Left lobe of liver (tissue), 2 donors: Measurements from ENCODE around the gene CCDC192. TPM values are rescaled to one million over a fixed set of nuclear protein-coding genes. Genes with fewer than 3 reads are reported as not detected.

Experiments
- ATAC-seq: fragments of 200-7000 bp; cut with Tn5 transposase; one replicate; pipeline ENCODE4 v1.9.1; 2020; ENCODE audit warnings: mild to moderate bottlenecking, moderate library complexity
- DNase-seq: peaks from one replicate; pipeline ENCODE4 v3.0.0-alpha.2; 2020; ENCODE audit warnings: low spot score
- total RNA-seq: library from RNA; stranded (reverse); gene quantifications from one replicate; pipeline ENCODE4 v1.2.1, GENCODE V29; 2021
- donor health status: DM: no; HTN: no; CAD: no; lungs with moderate emphysema.
- donor health status: DM: no; HTN: yes; CAD: no.

The CCDC192 gene
- total RNA-seq, 1 donor from 2014 or later: not detected

DNA sequence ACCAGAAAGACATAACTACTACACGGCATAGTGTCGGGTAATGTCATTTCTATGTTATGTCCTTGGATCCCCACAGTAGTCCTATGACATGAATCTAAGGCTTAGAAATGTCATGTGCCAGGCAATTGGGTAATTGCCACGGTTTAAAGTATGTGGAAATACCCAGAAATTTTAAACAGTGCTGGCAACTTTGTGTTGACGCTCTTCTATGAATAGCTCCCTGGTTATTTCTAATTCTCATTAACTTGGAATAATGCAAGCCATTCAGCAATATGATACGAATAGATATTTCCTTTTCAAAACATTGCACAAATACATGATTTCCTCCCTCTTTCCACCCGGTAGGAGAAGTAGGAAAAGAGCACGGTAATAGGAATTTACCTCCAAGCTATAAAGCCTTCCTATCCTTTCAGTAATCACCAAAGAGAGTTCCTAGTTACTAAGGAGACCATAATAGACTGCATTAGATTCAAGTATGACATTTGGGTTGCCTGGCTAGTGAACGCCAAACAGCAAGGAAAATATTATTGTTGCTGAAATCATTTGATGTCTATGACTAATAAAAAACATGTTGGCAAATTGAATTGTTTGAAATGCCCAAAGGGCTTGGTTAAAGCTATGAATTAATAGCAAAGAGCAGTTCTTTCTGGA lies 168.4 kb downstream of the CCDC192 start:
- DNase-seq (no peak), ATAC-seq (no peak)

DNA sequence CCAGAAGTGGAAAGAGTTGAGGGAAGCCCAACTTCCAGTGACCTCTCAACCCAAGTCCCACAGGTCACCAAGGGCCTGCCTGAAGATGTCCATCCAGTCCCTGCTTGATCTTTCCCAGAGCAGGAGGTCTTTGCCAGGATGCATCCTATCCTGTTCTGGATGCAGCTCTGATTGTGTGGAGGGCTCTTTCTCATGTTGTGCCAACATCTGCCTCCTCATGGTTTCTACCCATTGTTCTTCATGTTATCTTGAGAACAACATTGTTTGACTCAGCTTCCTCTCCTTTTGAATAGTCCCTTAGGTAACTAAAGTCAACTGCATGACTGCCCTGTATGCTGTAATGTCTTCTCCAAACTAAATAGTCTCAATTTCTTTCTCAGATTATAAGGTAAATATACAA lies 169.3 kb downstream of the CCDC192 start:
- DNase-seq: no peak
- no peak for ATAC-seq

GRCh38 chr5:127875235-127876021 lies 172.2 kb downstream of the CCDC192 start:
- DNase-seq: no peak

GRCh38 chr5:127876384-127876783 lies 173.2 kb downstream of the CCDC192 start:
- no peak for DNase-seq
- ATAC-seq: no peak

More at GRCh38 chr5:127875235-127876021, 172.2 kb downstream of the CCDC192 start:
- ATAC-seq: peak; percentile 63

DNA sequence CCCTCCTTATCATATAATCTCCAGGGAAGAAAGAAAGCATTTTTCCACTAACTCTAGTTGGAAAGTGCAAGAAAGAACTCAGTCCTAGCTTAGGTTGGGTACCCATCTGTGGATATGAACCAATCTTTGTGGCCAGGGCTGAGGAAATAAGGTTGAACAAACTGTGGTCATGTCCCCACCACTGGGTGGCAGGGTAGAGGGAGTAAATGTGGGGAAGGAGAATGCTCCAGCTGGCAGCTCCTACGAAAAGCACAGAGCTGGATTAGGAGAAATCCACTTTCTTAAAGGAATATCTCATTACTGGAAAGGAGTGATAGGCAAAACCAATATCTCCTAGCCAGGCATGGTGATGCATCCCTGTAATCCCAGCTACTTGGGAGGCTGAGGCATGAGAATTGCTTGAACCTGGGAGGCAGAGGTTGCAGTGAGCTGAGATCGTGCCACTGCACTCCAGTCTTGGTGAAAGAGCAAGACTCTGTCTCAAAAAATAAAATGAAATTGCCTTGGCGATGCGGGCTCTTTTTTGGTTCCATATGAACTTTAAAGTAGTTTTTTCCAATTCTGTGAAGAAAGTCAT lies 175.1 kb downstream of the CCDC192 start:
- ATAC-seq: peak; percentile 98

DNA sequence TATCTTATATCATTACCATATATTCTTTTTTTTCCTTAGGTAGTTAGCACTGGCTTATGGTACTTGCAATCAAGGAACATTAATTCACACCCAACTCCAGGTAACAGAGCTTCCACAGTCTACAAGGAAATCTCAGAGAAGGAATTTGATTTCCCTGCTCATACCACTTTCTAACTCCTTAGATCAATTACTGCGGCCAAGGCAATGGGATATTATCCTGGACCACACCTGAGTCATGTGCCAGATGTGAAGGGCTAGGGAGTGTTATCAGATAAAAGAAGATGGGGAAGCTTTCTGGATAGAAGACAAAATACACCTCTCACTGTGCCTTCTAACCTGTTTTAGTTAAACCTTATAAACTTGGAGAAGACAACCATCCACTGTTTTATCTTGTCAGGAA lies 181.2 kb downstream of the CCDC192 start:
- DNase-seq: no peak

More for the DNA sequence above, 175.1 kb downstream of the CCDC192 start:
- peak; percentile 53 for DNase-seq

GRCh38 chr5:127885176-127885575 lies 182.0 kb downstream of the CCDC192 start:
- no peak for DNase-seq
- ATAC-seq: no peak

More for the DNA sequence above, 181.2 kb downstream of the CCDC192 start:
- ATAC-seq: no peak

DNA sequence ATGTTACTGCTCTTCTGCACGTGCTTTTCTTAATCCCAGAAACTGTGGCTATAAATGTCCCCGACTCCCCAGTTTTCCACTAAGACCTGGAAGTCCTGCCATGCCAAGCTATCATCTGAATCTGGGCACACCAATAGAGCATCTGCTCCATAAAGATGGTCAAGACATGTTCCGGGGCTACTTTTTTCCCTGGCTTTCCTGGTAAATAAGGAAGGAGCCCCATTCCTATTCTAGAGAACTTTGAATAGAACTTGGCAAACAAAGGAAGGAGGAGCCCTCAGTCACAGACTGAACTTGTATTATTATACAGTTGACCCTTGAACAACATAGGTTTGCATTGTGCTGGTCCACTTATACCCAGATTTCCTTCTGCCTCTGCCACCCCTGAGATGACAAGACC lies 182.9 kb downstream of the CCDC192 start:
- DNase-seq (no peak), ATAC-seq (no peak)

DNA sequence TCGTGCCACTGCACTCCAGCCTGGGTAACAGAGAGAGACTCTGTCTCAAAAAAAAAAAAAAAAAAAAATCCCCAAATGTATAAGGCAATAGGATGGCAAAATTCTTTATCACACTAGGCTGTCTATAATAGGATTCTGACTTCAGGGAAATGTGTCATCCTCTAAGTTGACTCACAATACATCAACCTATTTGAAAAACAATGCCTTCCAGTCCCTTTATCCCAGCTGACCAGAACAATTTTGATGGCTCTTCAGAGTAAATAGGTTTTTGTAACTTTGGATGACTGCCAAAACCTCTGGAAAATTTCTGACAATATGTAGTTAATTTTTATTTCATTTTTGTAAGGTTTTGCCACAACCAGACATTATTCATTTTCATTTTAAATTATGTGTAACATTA lies 184.1 kb downstream of the CCDC192 start:
- DNase-seq (no peak), ATAC-seq (no peak)

- DNase-seq (no peak), ATAC-seq (no peak)
Observed at GRCh38 chr5:127891942-127892341, 188.8 kb downstream of the CCDC192 start.

DNA sequence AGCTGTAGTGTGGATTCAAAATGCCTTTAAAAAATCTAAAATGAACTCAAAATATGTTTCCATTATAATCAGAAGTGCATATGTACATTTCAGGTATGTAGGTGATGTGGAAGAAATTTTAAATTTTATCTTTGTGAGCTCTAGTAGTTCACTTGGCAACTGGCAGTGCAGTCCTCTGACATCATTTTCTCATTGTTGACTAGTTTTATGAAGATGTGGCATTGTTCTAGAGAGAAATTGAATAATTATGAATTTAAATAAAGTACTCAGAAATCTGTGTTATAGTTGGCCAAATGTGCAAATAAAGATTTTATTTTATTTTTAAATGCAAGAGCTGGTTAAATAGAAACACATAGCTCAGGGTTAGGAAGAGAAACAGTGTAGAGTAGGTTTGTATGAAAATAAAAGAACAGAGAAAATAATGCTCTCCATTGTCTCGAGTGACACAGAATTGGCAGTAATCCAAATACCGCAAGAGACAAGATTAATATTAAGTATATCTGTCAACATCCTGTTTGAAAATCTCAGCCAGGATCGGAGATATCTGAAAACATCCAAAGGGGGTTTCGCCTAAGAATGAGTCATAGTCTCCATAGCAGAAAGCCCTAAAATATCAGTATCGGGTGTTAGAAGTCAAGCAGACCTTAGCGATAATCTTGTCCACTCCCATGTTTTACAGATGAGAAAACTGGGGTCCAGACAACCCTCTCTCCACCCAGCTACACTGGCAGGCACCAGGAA lies 189.4 kb downstream of the CCDC192 start:
- DNase-seq (no peak), ATAC-seq (no peak)

DNA sequence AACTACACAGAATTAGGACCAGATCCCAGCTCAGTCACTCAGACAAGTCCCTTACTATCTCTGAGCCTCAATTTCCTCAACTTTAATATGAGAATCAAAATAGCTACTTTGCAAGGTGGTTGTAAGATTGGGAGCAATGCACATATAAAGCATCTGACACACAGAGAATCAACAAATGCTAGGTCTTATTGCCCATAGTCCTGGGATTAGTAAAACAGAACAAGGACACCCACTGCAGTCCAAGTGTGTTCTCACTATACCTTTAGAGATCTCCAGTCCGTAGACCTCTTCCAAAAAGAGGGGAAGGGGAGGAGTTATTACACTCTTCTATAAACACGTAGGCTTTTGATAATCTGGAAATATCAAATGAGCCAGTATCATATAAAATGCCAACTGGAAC lies 190.0 kb downstream of the CCDC192 start:
- DNase-seq (no peak), ATAC-seq (no peak)

DNA sequence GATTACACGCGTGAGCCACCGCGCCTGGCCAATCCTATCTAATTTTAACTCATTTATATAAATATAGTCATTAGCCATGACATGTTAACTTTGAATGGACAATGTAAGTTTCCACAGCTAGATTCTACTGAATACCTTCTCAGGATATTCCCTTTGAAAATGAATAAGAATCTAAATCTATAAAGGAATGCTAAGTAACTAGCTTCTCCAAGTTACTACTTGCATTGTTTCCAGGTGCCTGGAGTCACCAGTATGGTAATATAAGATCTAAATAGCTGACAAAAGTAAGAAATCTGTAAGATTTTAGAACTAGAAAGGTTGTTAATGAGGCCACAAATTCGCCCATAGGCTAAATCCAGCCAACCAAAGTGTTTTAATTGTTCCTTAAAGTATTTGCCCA lies 191.3 kb downstream of the CCDC192 start:
- no peak for ATAC-seq

GRCh38 chr5:127898551-127899213 lies 195.5 kb downstream of the CCDC192 start:
- DNase-seq (no peak), ATAC-seq (no peak)

More for the DNA sequence above, 191.3 kb downstream of the CCDC192 start:
- no peak for DNase-seq

GRCh38 chr5:127899214-127899610 lies 196.0 kb downstream of the CCDC192 start:
- no peak for DNase-seq

DNA sequence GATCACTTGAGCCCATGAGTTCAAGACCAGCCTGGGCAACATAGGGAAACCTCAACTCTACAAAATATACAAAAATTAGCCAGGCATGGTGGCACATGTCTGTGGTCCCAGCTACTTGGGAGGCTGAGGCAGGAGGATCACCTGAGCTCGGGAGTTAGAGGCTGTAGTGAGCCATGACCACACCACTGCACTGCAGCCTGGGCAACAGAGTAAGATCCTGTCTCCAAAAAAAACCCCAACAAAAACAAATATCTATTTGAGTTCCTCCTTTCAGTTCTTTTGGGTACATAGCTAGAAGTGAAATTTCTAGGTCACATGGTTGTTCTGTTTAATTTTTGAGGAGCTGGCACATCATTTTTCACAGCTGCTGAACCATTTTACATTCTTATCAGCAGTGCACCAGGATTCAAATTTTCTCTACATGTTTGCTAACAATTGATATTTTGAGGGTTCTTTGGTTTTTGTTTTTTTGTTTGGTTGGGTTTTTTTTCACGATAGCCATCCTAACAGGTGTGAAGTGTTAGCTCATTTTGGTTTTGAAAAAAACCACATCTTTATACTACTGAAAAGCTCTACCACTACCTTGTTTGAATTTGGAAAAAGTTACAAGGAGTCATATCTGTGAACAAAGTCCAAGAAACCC lies 203.5 kb downstream of the CCDC192 start:
- DNase-seq (no peak), ATAC-seq (no peak)

More at GRCh38 chr5:127899214-127899610, 196.0 kb downstream of the CCDC192 start:
- no peak for ATAC-seq

DNA sequence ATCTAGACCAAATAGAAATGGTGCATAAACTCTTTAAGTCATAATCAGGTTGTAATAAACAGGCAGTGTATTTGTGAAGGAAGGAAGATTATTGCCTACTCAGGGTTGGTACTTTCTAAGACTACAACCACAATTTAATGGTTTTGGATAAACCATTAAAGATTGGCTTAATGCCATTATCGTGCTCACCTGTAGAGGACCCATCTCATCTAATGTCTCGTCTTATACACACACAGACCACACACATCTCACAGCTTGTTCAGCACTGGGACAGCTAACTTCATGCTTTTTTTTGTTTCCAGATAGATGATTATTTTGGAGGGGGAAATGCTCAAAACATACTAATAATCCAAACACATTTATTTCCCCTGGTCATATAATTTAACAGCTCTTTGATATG lies 204.7 kb downstream of the CCDC192 start:
- no peak for DNase-seq
- ATAC-seq: no peak

DNA sequence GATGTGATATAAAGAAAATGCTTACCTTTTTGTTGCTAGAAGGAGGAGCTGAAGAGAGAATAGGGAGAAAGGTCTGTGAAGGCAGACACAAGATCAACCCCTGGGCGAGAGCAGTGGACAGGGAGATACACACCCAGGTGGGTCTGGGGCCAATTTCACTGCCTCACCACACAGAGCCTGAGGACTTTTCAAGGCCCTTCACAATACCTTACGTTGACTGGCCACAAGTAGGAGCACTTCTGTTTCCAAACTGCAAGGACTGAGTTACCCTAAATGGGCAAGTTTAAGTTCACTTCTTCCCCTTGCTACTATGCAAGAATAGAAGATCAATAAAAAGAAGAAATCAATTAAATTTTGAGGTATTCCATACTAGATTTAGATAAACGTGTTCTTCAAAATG lies 205.9 kb downstream of the CCDC192 start:
- no peak for DNase-seq
- ATAC-seq: peak; percentile 63

GRCh38 chr5:127909821-127910220 lies 206.6 kb downstream of the CCDC192 start:
- DNase-seq (no peak), ATAC-seq (no peak)

GRCh38 chr5:127910307-127910956 lies 207.2 kb downstream of the CCDC192 start:
- no peak for DNase-seq

More at GRCh38 chr5:127910307-127910956, 207.2 kb downstream of the CCDC192 start:
- ATAC-seq: no peak
